MM.1S (cell line): Measurements from ENCODE around the gene PLEKHM1.

Source experiments
- EZH2phosphoT487 ChIP-seq: fragments of 300-600 bp; sonication (generic); IDR thresholded peaks from 2 replicates; pipeline ENCODE4 v1.6.1; 2018; ENCODE audit warnings: antibody characterized with exemption, low read length
- TF ChIP-seq, protein P1 (sequence below): fragments of 300-600 bp; sonication (generic); IDR thresholded peaks from 2 replicates; pipeline ENCODE4 v1.5.1; 2016; ENCODE audit warnings: antibody characterized with exemption, low read length, mixed read lengths

DNA sequence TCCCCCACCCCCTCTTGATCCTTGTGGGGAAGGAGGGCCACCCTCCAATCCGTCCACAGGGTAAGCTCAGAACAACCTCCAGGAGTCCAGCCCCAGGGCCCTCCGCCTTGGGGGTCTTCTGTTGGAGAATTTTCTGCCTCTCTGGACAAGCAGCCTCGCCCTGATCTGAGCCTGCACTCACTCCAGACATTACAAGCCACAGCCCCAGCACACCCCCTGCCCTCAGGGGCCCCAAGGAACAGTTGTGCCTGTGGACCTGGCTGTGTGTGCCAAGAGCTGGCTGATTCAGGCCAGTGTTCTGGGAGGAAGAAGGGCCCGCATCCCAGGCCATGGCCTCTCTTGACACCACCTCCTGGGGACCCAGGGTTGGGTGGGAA, 57.4 kb downstream of the PLEKHM1 start:
- TF ChIP-seq, protein P1, sequence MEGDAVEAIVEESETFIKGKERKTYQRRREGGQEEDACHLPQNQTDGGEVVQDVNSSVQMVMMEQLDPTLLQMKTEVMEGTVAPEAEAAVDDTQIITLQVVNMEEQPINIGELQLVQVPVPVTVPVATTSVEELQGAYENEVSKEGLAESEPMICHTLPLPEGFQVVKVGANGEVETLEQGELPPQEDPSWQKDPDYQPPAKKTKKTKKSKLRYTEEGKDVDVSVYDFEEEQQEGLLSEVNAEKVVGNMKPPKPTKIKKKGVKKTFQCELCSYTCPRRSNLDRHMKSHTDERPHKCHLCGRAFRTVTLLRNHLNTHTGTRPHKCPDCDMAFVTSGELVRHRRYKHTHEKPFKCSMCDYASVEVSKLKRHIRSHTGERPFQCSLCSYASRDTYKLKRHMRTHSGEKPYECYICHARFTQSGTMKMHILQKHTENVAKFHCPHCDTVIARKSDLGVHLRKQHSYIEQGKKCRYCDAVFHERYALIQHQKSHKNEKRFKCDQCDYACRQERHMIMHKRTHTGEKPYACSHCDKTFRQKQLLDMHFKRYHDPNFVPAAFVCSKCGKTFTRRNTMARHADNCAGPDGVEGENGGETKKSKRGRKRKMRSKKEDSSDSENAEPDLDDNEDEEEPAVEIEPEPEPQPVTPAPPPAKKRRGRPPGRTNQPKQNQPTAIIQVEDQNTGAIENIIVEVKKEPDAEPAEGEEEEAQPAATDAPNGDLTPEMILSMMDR, result no peak
- TF ChIP-seq EZH2phosphoT487, result no peak
